ENCODE measurements around the gene TRAPPC10. TPM values are rescaled to one million over a fixed set of nuclear protein-coding genes. Genes with fewer than 3 reads are reported as not detected.

The TRAPPC10 gene
- total RNA-seq, 2 experiments from 2014 or later: 44.1 to 45.4 TPM

DNA sequence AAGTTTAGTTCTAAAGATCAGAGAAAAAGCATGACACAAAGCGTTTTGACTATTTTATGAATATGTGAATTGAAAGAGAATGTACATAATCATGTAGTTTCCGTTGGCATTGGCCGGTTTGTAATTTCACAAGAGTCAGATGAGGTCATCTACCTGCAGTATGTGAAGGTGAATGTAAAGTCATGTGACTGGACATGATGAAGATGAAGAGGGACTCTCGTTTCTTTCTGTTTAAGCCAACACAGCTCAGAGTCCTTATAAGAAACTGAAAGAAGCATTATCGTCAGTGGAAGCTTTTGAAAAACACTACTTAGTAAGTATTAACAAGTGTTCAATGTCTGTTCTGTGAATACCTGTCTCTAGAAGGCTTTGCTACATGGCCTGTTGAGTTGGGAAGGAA lies 64.2 kb downstream of the TRAPPC10 start:
- H3K36me3 Mint-ChIP-seq (ENCODE audit: low read depth): peaks cover 50% of the 10 kb centered on the region
- no peak for TF ChIP-seq CTCF (IDR thresholded peaks at IDR 0.05)
- H3K27me3 Mint-ChIP-seq: no peaks in the 10 kb centered on the region
- ATAC-seq (no peak), DNase-seq (no peak)
- no peaks in the 10 kb centered on the region for H3K9me3 Mint-ChIP-seq
- peak overlapping the region; percentile 41 for H3K27ac Mint-ChIP-seq
- CTCF ChIA-PET: no interaction called here
- H3K4me1 Mint-ChIP-seq (ENCODE audit: low read depth): peaks cover 46% of the 10 kb centered on the region
- POLR2A ChIA-PET: interaction anchor here (1.1 to 1.9 kb wide), 2 partner anchors 8 to 11 kb away, joined by 3 to 12 read pairs; no protein-coding TSS in a partner anchor
- intact Hi-C loops (cut with micrococcal nuclease): no loop called here
- no peak overlapping the region for H3K4me3 Mint-ChIP-seq

GRCh38 chr21:44078411-44078981 lies 66.4 kb downstream of the TRAPPC10 start:
- TF ChIP-seq CTCF (IDR thresholded peaks at IDR 0.05): no peak
- DNase-seq (no peak), ATAC-seq (no peak)
- Mint-ChIP-seq H3K27me3 (no peaks in the 10 kb centered on the region), H3K9me3 (no peaks in the 10 kb centered on the region), H3K4me1 (ENCODE audit: low read depth) (peaks cover 64% of the 10 kb centered on the region), H3K36me3 (ENCODE audit: low read depth) (peaks cover 67% of the 10 kb centered on the region), H3K4me3 (no peak overlapping the region), H3K27ac (peak overlapping the region; percentile 88)
- ChIA-PET CTCF (no interaction called here), POLR2A (interaction anchor here (0.9 to 1.1 kb wide), 3 partner anchors 10 to 66 kb away, joined by 3 to 5 read pairs (median 4); partner anchors contain the start of gene TRAPPC10)
- intact Hi-C loops (cut with micrococcal nuclease): no loop called here

DNA sequence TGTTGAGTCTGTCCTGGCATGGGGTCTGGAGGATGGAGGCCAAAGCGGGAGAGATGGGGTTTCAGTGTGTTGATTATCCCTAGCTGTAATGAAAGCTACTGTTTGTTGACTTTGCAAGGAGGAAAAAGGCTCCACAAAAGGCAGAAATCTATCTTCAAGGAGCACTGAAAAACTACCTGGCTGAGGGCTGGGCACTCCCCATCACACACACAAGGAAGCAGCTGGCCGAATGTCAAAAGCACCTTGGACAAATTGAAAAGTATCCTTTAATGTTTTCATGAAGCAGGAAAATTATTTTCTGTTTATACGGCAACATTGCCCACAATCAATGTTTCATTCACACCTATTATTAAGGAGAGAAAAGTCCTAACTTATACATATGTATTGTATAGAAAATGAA lies 67.3 kb downstream of the TRAPPC10 start:
- H3K27ac Mint-ChIP-seq: peak overlapping the region; percentile 53
- H3K9me3 Mint-ChIP-seq: no peaks in the 10 kb centered on the region
- DNase-seq: no peak
- ChIA-PET POLR2A (interaction anchor here (0.7 to 1.0 kb wide), 2 partner anchors 11 to 200 kb away, joined by 3 to 5 read pairs; no protein-coding TSS in a partner anchor), CTCF (no interaction called here)
- no peaks in the 10 kb centered on the region for H3K27me3 Mint-ChIP-seq
- ATAC-seq: no peak
- intact Hi-C loops (cut with micrococcal nuclease): no loop called here
- peaks cover 65% of the 10 kb centered on the region for H3K4me1 Mint-ChIP-seq (ENCODE audit: low read depth)
- H3K36me3 Mint-ChIP-seq (ENCODE audit: low read depth): peaks cover 67% of the 10 kb centered on the region
- H3K4me3 Mint-ChIP-seq: no peak overlapping the region
- no peak for TF ChIP-seq CTCF (IDR thresholded peaks at IDR 0.05)

GRCh38 chr21:44079846-44080245 lies 67.7 kb downstream of the TRAPPC10 start:
- DNase-seq: no peak
- no peak for ATAC-seq

More at GRCh38 chr21:44079846-44080245, 67.7 kb downstream of the TRAPPC10 start:
- intact Hi-C loops (cut with micrococcal nuclease): no loop called here
- Mint-ChIP-seq H3K9me3 (no peaks in the 10 kb centered on the region), H3K4me3 (no peak overlapping the region), H3K27ac (peak overlapping the region; percentile 86), H3K27me3 (no peaks in the 10 kb centered on the region), H3K4me1 (ENCODE audit: low read depth) (peaks cover 67% of the 10 kb centered on the region), H3K36me3 (ENCODE audit: low read depth) (peaks cover 69% of the 10 kb centered on the region)
- ChIA-PET CTCF (no interaction called here), POLR2A (interaction anchor here (0.7 kb wide), 1 partner anchor 200 kb away, joined by 3 read pairs; no protein-coding TSS in a partner anchor)
- no peak for TF ChIP-seq CTCF (IDR thresholded peaks at IDR 0.05)

Measured in activated CD8-positive, alpha-beta T cell treated with anti-CD3 and anti-CD28 coated beads for 36 hours (primary cell).